Measurements from ENCODE around the gene GALNT2. TPM values are rescaled to one million over a fixed set of nuclear protein-coding genes. Genes with fewer than 3 reads are reported as not detected.

Gene GALNT2
- total RNA-seq, 4 donors from 2014 or later: 47.9 to 78.6 (median 60.0) TPM

DNA sequence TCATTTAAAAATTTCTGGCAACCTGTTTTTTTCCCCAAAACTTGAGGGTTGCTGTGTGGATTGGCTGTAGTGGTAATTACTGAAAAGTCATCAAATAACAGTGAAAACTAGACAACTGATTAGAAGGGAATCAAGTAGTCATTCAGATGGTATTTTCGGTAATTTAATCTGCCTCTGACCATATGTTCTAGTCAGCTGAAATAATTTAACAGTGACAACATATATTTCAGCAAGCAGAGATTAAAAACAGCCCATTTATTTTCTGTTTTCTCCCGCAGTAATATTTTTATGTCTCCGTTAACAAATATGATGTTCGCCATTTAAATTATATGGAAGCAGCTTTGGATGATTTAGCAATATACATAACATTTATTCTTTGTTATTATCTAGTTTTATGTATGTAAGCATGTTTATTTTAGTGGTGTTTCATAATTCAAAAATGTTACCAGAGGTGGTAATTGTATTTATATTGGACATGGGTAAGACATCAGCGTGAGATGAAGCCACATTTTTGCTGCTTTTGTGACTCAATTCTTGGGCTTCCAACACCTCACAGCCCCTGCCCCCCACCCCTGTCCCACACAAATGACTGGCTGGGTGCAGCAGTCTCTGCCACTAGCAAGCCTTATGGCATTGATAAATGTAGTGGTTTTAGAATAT lies 104.4 kb downstream of the GALNT2 start:
- Histone ChIP-seq H3K36me3 (no peaks in the 10 kb centered on the region), H3K4me1 (peaks cover 0 to 80% (median 27%) of the 10 kb centered on the region in 4 donors), H3K27ac (peak overlapping the region in 2 of 4 donors; percentile 83 to 90), H3K9me3 (no peaks in the 10 kb centered on the region), H3K27me3 (no peaks in the 10 kb centered on the region), H3K4me3 (no peak overlapping the region)
- no peak for TF ChIP-seq CTCF (IDR thresholded peaks at IDR 0.05)
- no peak for TF ChIP-seq POLR2A (IDR thresholded peaks at IDR 0.05)
- no peak for TF ChIP-seq EP300 (IDR thresholded peaks at IDR 0.05)
- WGBS, 2 donors: 76 to 77% methylated on average over 5 of the region's 5 CpGs
- DNase-seq (ENCODE audit: low spot score in 2 of 2): no peak

DNA sequence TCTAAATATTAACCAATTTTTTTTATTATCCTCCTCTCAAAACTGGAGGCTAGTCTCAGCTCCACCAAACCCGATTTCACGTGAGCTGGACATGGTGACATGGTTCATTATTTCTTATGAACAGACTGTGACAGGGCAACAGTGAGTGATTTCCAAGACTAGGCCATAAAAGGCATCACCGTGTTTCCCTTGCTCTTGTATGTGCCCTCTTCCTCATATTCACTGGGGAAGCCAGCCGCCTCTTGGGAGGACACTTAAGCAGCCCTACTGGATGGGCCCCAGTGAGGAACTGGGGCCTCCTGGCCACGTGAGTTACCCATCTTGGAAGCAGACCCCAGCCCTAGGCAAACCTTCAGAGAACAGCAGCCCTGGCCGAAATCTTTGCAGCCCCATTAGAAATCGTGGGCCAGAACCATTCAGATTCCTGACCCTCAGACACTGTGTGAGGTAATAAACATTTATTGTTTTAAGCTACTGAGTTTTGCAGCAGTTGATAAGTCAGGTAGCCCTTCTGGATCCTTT lies 105.0 kb downstream of the GALNT2 start:
- H3K4me1 ChIP-seq: peaks cover 0 to 82% (median 32%) of the 10 kb centered on the region in 4 donors

GRCh38 chr1:230173187-230173975 lies 106.3 kb downstream of the GALNT2 start:
- no peak for DNase-seq (ENCODE audit: low spot score in 2 of 2)
- TF ChIP-seq POLR2A (IDR thresholded peaks at IDR 0.05) (no peak), EP300 (IDR thresholded peaks at IDR 0.05) (no peak), CTCF (IDR thresholded peaks at IDR 0.05) (no peak)
- Histone ChIP-seq H3K9me3 (no peaks in the 10 kb centered on the region), H3K36me3 (peaks cover 0 to 4% (median 0%) of the 10 kb centered on the region in 3 donors), H3K27me3 (no peaks in the 10 kb centered on the region), H3K4me1 (peaks cover 0 to 85% (median 35%) of the 10 kb centered on the region in 4 donors), H3K4me3 (no peak overlapping the region), H3K27ac (peak overlapping the region in 2 of 4 donors; percentile 43 to 90)
- WGBS, 2 donors: 90 to 93% methylated on average over 11 of the region's 11 CpGs

More for the DNA sequence above, 105.0 kb downstream of the GALNT2 start:
- Histone ChIP-seq H3K4me3 (no peak overlapping the region), H3K36me3 (no peaks in the 10 kb centered on the region), H3K27me3 (no peaks in the 10 kb centered on the region), H3K27ac (peak overlapping the region in 2 of 4 donors; percentile 83 to 90), H3K9me3 (no peaks in the 10 kb centered on the region)
- WGBS, 2 donors: 74 to 87% methylated on average over 6 to 7 of the region's 7 CpGs
- DNase-seq (ENCODE audit: low spot score in 2 of 2): no peak
- TF ChIP-seq EP300 (IDR thresholded peaks at IDR 0.05): no peak

GRCh38 chr1:230174041-230174440 lies 107.0 kb downstream of the GALNT2 start:
- TF ChIP-seq CTCF (IDR thresholded peaks at IDR 0.05) (no peak), POLR2A (IDR thresholded peaks at IDR 0.05) (no peak), EP300 (IDR thresholded peaks at IDR 0.05) (no peak)
- H3K4me1 ChIP-seq: peaks cover 0 to 79% (median 33%) of the 10 kb centered on the region in 4 donors
- no peak overlapping the region for H3K4me3 ChIP-seq
- H3K27me3 ChIP-seq: no peaks in the 10 kb centered on the region
- H3K9me3 ChIP-seq: no peaks in the 10 kb centered on the region
- H3K27ac ChIP-seq: peak overlapping the region in 2 of 4 donors; percentile 49 to 52
- WGBS, 2 donors: 88 to 97% methylated on average over 7 of the region's 7 CpGs
- peaks cover 0 to 9% (median 0%) of the 10 kb centered on the region in 3 donors for H3K36me3 ChIP-seq
- no peak for DNase-seq (ENCODE audit: low spot score in 2 of 2)

DNA sequence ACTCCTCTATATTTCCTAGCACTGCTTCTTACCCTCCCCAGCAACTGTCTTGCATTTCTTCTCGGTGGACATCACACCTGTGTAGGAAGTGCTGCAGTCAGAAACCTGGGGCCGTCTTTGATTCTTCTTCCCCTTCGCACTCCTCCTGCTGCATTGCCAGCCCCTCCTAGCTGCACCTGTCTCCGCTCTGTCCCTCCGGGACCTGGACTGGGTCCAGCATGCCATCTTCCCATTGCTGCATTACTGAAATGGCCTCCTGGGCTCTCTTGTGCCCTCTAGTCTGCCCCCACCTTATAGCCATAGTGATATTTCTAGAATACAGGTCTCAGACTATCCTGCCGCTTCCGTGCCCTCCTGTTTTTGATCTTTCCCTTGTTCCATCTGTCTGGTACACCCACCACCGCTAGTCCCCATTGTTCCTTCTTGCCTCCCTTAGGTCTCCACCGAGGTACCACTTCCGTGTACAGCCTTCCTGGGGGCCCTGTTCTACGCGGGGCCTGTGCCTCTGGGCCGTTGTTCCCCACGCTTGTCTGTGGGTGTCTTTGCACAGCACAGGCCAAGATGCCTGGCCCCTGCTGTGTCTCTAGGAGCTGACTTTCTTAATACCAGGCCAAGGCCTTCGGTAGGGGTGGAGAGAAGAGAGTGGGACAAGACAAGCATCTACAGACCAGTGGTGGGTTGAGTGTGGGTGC lies 107.6 kb downstream of the GALNT2 start:
- 91 to 96% methylated on average over 15 of the region's 15 CpGs for WGBS, 2 donors
- H3K4me1 ChIP-seq: peaks cover 0 to 74% (median 31%) of the 10 kb centered on the region in 4 donors
- H3K27ac ChIP-seq: peak overlapping the region in 3 of 4 donors; percentile 15 to 52 (median 49)
- no peaks in the 10 kb centered on the region for H3K9me3 ChIP-seq
- H3K36me3 ChIP-seq: peaks cover 0 to 14% (median 0%) of the 10 kb centered on the region in 3 donors
- TF ChIP-seq CTCF (IDR thresholded peaks at IDR 0.05): no peak
- no peak for TF ChIP-seq POLR2A (IDR thresholded peaks at IDR 0.05)
- no peak for TF ChIP-seq EP300 (IDR thresholded peaks at IDR 0.05)
- H3K4me3 ChIP-seq: no peak overlapping the region
- no peaks in the 10 kb centered on the region for H3K27me3 ChIP-seq
- DNase-seq (ENCODE audit: low spot score in 2 of 2): no peak

Measured in tibial nerve (tissue), 4 donors.